ENCODE results near the gene EPHB1. TPM values are rescaled to one million over a fixed set of nuclear protein-coding genes. Genes with fewer than 3 reads are reported as not detected.

EPHB1 gene
- polyA plus RNA-seq, 5 donors, result 1.8 to 3.9 (median 2.8) TPM

- no peak for DNase-seq
Observed at GRCh38 chr3:135159681-135160247, 364.7 kb downstream of the EPHB1 start.

GRCh38 chr3:135161425-135161824 is 366.4 kb downstream of the EPHB1 start:
- DNase-seq, result no peak

GRCh38 chr3:135163701-135164100 is 368.6 kb downstream of the EPHB1 start:
- no peak for DNase-seq

GRCh38 chr3:135165260-135165659 is 370.2 kb downstream of the EPHB1 start:
- DNase-seq, result no peak

DNA sequence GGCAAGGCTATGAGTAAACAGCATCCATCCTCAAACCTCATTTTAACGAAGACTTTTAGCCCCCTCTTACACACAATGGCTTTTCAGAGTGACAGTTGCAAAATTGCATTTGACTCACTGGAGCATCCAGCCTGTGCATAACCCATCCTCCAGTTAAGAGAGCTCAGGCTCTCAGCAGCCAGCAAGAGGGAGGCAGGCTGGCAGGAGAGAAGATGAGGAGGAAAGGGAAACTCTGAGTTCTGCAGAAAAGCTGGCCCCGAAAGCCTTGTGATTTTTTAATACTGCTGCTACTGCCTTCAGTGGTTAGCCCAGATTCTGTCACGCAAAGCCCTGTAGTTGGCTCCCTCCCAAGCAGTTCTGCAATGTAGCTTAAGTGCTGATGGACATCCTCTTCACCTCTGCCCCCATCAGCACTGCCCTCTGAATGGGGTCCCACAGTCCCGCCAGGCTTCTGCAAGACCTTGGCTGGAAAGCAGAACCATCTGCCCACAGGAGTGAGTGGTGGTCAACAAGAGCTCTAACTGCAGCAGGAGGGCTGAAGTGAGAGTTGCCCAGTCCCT is 371.3 kb downstream of the EPHB1 start:
- DNase-seq, result no peak

DNA sequence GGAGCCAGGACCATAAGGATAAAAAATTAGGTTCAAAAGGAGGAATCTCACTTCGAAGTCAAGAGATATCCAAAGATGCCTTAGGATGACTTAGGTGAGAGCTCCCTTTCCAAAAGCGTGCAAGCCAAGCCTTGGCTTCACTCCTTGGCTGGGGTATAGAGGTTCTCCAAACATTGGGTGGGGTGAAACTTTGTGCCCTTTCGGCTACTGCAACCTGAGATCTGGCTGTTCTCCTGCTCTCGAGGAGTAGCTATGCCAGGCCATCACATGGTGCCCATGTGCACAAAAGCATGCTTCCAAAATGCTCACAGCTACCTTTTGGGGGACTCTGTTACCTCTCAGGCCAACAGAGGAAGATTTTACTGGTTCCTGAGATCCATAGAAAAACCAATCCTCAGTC is 373.8 kb downstream of the EPHB1 start:
- no peak for DNase-seq

- no peak for DNase-seq
Observed at GRCh38 chr3:135169651-135170050, 374.6 kb downstream of the EPHB1 start.

- no peak for DNase-seq
Observed at GRCh38 chr3:135170732-135171131, 375.7 kb downstream of the EPHB1 start.

- DNase-seq, result no peak
Observed at GRCh38 chr3:135172191-135172869, 377.3 kb downstream of the EPHB1 start.

GRCh38 chr3:135175728-135176277 is 380.7 kb downstream of the EPHB1 start:
- DNase-seq, result no peak

DNA sequence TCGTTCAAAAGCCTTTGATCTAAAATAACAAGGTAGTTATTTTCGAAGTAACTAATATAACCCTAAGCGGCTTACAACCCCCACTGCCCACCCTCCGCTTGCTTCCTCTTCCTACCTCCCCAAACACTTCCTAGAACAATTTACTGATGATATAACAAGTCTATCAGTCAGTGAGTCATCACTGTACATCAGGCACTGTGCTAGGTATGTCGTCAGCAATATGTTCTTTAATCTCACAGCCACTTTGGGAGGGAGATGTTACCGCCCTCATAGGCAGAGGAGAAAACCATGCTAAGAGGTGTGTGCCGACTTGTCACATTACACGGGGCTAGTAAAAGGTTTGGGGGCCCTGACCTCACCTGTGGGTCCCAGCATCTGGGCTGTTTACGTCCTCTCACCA is 381.8 kb downstream of the EPHB1 start:
- no peak for DNase-seq

DNA sequence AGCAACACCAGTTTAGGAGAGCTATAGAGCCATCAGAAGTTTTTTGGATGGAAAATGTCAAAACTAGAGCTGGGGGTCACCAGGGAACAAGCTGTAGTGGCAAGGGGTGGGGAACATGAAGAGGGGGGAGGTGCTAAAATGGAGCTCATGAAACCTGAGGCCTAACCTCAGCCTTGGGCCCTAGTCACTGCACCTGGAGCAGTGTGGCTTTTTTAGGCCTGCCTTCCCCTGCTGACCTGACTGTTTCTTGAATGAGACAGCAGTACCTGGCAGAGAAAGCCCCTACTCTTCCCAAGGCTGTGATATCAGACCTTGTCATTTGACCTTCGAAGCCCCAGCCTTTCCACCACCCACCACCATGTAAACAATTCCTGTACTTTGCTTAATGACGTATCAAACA is 383.5 kb downstream of the EPHB1 start:
- DNase-seq, result no peak

GRCh38 chr3:135181408-135181807 is 386.3 kb downstream of the EPHB1 start:
- DNase-seq, result no peak

- no peak for DNase-seq
Observed at GRCh38 chr3:135182364-135182998, 387.4 kb downstream of the EPHB1 start.

- no peak for DNase-seq
Observed at GRCh38 chr3:135190658-135191057, 395.6 kb downstream of the EPHB1 start.

DNA sequence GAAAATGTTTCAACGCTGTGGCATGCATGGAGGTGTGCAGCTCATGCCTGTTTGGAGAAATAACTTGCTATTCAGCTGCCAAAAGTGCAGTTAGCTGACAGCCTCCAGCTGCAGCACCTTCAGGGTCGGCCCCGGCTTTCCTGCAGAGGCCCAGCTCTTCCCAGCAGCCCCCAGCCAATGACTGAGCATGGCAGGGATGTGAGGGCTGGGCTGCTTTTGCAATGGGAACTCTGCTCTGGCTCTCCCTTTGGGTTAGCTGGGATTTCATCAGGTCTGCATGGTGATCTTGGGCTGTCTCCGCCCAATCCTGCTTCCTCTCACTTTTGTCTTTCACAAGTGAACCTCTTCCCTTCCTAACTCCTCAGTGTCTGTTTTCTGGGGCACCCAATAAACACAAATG is 396.6 kb downstream of the EPHB1 start:
- no peak for DNase-seq

DNA sequence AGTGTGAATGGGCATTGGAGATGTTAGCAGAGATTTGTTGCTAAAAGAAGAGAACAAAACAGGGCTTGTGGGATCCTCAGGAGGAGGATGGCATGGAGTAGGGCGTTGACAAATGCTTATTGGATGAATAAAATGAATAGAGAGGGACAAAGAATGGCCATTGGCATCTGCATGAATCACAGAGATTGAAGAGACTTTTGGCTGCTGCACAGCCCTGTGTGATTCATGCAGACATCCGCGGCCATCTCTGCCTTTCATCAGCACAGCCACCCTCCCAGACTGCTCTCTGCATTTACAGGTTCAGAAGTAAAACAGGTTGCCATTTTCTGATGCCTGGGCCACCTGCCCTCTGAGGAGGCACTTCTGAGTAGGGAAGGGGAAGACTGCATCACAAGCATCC is 397.9 kb downstream of the EPHB1 start:
- no peak for DNase-seq

- no peak for DNase-seq
Observed at GRCh38 chr3:135197246-135197645, 402.2 kb downstream of the EPHB1 start.

GRCh38 chr3:135197856-135198255 is 402.8 kb downstream of the EPHB1 start:
- DNase-seq, result no peak

DNA sequence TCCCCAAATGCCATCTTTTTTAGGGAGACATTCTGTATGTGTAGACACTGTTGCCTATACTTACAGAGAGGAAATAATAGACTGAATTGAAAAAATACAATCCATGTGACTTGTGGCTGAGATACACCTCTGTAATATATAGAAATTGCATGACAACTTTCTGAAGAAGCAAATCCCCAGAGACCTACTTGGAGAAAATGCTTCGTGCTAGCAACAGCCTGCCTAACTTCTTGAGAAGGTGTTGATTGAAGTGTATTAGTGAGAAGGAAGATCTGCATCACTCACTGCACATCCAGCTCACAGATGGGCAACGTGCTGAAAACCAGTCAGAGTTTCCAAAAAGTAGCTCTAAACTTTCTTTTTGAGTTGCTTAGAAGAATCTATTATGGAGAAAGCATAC is 404.1 kb downstream of the EPHB1 start:
- DNase-seq, result no peak

GRCh38 chr3:135203026-135203425 is 408.0 kb downstream of the EPHB1 start:
- no peak for DNase-seq

- no peak for DNase-seq
Observed at GRCh38 chr3:135213213-135213612, 418.2 kb downstream of the EPHB1 start.

GRCh38 chr3:135213822-135214221 is 418.8 kb downstream of the EPHB1 start:
- no peak for DNase-seq

Data from right lung (tissue), 5 donors.